NCI-H510A (cell line): ENCODE data around the gene LRIT1.

ENCODE experiments used
- DNase-seq: peaks from one replicate; lab custom pipeline; 2025; lab: John Stamatoyannopoulos, UW

The LRIT1 gene

GRCh38 chr10:84214046-84214572 is 27.2 kb downstream of the LRIT1 start:
- no peak for DNase-seq

GRCh38 chr10:84213076-84213475 is 28.3 kb downstream of the LRIT1 start:
- no peak for DNase-seq

GRCh38 chr10:84212014-84212413 is 29.3 kb downstream of the LRIT1 start:
- DNase-seq: no peak

- no peak for DNase-seq
These were observed 29.8 kb downstream of the LRIT1 start for GRCh38 chr10:84211566-84211965.

GRCh38 chr10:84208023-84208422 is 33.3 kb downstream of the LRIT1 start:
- DNase-seq: no peak

- DNase-seq: no peak
These were observed 35.4 kb downstream of the LRIT1 start for GRCh38 chr10:84205853-84206525.

- no peak for DNase-seq
These were observed 36.1 kb downstream of the LRIT1 start for GRCh38 chr10:84205049-84205852.

GRCh38 chr10:84204610-84205009 is 36.7 kb downstream of the LRIT1 start:
- no peak for DNase-seq

- DNase-seq: no peak
These were observed 37.2 kb downstream of the LRIT1 start for GRCh38 chr10:84204122-84204521.

- no peak for DNase-seq
These were observed 39.0 kb downstream of the LRIT1 start for GRCh38 chr10:84202349-84202748.

GRCh38 chr10:84201682-84202081 is 39.7 kb downstream of the LRIT1 start:
- no peak for DNase-seq

- DNase-seq: no peak
These were observed 40.1 kb downstream of the LRIT1 start for GRCh38 chr10:84201244-84201606.

GRCh38 chr10:84200537-84201243 is 40.7 kb downstream of the LRIT1 start:
- no peak for DNase-seq

GRCh38 chr10:84198206-84198915 is 43.0 kb downstream of the LRIT1 start:
- DNase-seq: no peak

- no peak for DNase-seq
These were observed 43.7 kb downstream of the LRIT1 start for GRCh38 chr10:84197643-84198042.

- DNase-seq: no peak
These were observed 44.4 kb downstream of the LRIT1 start for GRCh38 chr10:84196941-84197340.

GRCh38 chr10:84196083-84196482 is 45.3 kb downstream of the LRIT1 start:
- peak; percentile 81 for DNase-seq

GRCh38 chr10:84195044-84195830 is 46.1 kb downstream of the LRIT1 start:
- no peak for DNase-seq

- DNase-seq: peak; percentile 36
These were observed 46.8 kb downstream of the LRIT1 start, which contains the start of gene CDHR1 for GRCh38 chr10:84194424-84195043. TSS of gene CDHR1 (plus strand) at chr10:84194537. CDS start at chr10:84194761, 224 bp downstream.

- no peak for DNase-seq
These were observed 47.4 kb downstream of the LRIT1 start for GRCh38 chr10:84193846-84194423.
